HCT116 (cell line): ENCODE data around the gene CDH2. TPM values are rescaled to one million over a fixed set of nuclear protein-coding genes. Genes with fewer than 3 reads are reported as not detected.

ENCODE experiments used
- ATAC-seq: fragments of 200-7000 bp; cut with Tn5 transposase; 2 replicates; pipeline ENCODE4 v1.9.1; 2020; ENCODE audit warnings: mild to moderate bottlenecking, moderate library complexity
- BruUV-seq: library from RNA; stranded (reverse); fragments of 400-500 nt; replicated peaks from 2 replicates; lab custom pipeline; 2021; lab: Mats Ljungman, UMichigan
- CTCF ChIA-PET: fragments of 300-600 bp; sonication (Branson Sonifier 250); formaldehyde crosslinking; loops from one replicate; lab custom pipeline; 2021; ENCODE audit warnings: antibody characterized with exemption; lab: Charles Lee
- POLR2A ChIA-PET: fragments of 300-600, 350-600 bp; sonication (Branson Sonifier 250); formaldehyde crosslinking; loops from one replicate; lab custom pipeline; 2021; ENCODE audit warnings: antibody characterized with exemption; lab: Charles Lee
- RAD21 ChIA-PET, 2 experiments: fragments of 300-600 bp; sonication (Branson Sonifier 250); formaldehyde crosslinking; loops; one replicate each; lab custom pipeline; 2023; ENCODE audit warnings: low total read pairs in 2 of 2; ENCODE audit not compliant: uncharacterized antibody in 2 of 2, unreplicated experiment in 2 of 2, low non-redundant PET in 1 of 2; lab: Charles Lee
- DNase-seq: peaks from one replicate; pipeline ENCODE4 v3.0.0-alpha.2; 2010; ENCODE audit warnings: low read depth, low spot score
- H2AFZ ChIP-seq: fragments of 200-600 bp; shearing (Covaris generic), sonication (generic); 2 replicates; pipeline ENCODE4 v1.6.1; 2017; ENCODE audit warnings: low read depth, mixed run types, mixed read lengths, antibody characterized with exemption, low read length; ENCODE audit not compliant: poor library complexity, severe bottlenecking
- H3K27ac ChIP-seq: 2 replicates; pipeline ENCODE4 v1.5.1; 2012; ENCODE audit warnings: low read depth, low read length
- H3K27me3 ChIP-seq: fragments of 200-600 bp; sonication (generic); 2 replicates; pipeline ENCODE4 v1.6.1; 2016; ENCODE audit warnings: mixed run types, low read length, mixed read lengths; ENCODE audit not compliant: insufficient read depth
- H3K36me3 ChIP-seq, 2 experiments: fragments of 200-500 bp in 1 of 2; fragments of 200-600 bp in 1 of 2; sonication (Bioruptor generic) in 1 of 2; sonication (generic) in 1 of 2; 2 replicates each; pipeline versions ENCODE4 v1.5.1 to v1.6.1; 2014 to 2016; ENCODE audit warnings: low read length in 2 of 2, inconsistent platforms in 1 of 2, mixed read lengths in 1 of 2, mixed run types in 1 of 2; ENCODE audit not compliant: insufficient read depth in 2 of 2, control insufficient read depth in 1 of 2
- H3K4me1 ChIP-seq, 2 experiments: fragments of 200-600 bp in 1 of 2; sonication (generic) in 1 of 2; 2 replicates each; pipeline versions ENCODE4 v1.5.1 to v1.6.1; 2012 to 2017; ENCODE audit warnings: low read length in 2 of 2, inconsistent platforms in 1 of 2, mild to moderate bottlenecking in 1 of 2, mixed read lengths in 1 of 2, mixed run types in 1 of 2, moderate library complexity in 1 of 2; ENCODE audit not compliant: insufficient read depth in 2 of 2, control insufficient read depth in 1 of 2
- H3K4me2 ChIP-seq: fragments of 200-600 bp; sonication (generic); 2 replicates; pipeline ENCODE4 v1.6.1; 2017; ENCODE audit warnings: mixed run types, low read length, mixed read lengths
- H3K4me3 ChIP-seq, 2 experiments: fragments of 200-600 bp in 1 of 2; sonication (generic) in 1 of 2; replicated peaks in 1 of 2; 2 replicates each; pipeline ENCODE4 v1.5.1; 2011 to 2016; ENCODE audit warnings: low read length in 2 of 2, control low read depth in 1 of 2, low read depth in 1 of 2, mild to moderate bottlenecking in 1 of 2, mixed read lengths in 1 of 2, mixed run types in 1 of 2
- H3K79me2 ChIP-seq: fragments of 200-600 bp; sonication (generic); 2 replicates; pipeline ENCODE4 v1.6.1; 2017; ENCODE audit warnings: mild to moderate bottlenecking, mixed run types, low read length, moderate library complexity, mixed read lengths; ENCODE audit not compliant: insufficient read depth
- H3K9ac ChIP-seq: fragments of 200-600 bp; sonication (generic); 2 replicates; pipeline ENCODE4 v1.6.1; 2016; ENCODE audit warnings: low read length, mixed read lengths
- H3K9me2 ChIP-seq: fragments of 200-600 bp; sonication (generic), shearing (Covaris generic); 2 replicates; pipeline ENCODE4 v1.6.1; 2017; ENCODE audit warnings: mixed run types, mild to moderate bottlenecking, moderate library complexity; ENCODE audit not compliant: insufficient read depth
- H3K9me3 ChIP-seq, 2 experiments: fragments of 200-500 bp in 1 of 2; fragments of 200-600 bp in 1 of 2; sonication (Bioruptor generic) in 1 of 2; sonication (generic) in 1 of 2; 2 replicates each; pipeline ENCODE4 v1.6.1; 2014 to 2017; ENCODE audit warnings: low read length in 2 of 2, mixed read lengths in 2 of 2, inconsistent platforms in 1 of 2, low read depth in 1 of 2, mild to moderate bottlenecking in 1 of 2, mixed run types in 1 of 2, moderate library complexity in 1 of 2; ENCODE audit not compliant: control insufficient read depth in 1 of 2, insufficient read depth in 1 of 2
- H4K20me1 ChIP-seq: fragments of 200-600 bp; sonication (generic), shearing (Covaris generic); 2 replicates; pipeline ENCODE4 v1.6.1; 2017; ENCODE audit warnings: mixed run types, mild to moderate bottlenecking, moderate library complexity; ENCODE audit not compliant: insufficient read depth
- ATF3 ChIP-seq: IDR thresholded peaks from 2 replicates; pipeline ENCODE4 v1.6.1; 2012
- CTCF ChIP-seq, 3 experiments: fragments of 200-600 bp in 1 of 3; sonication (generic) in 1 of 3; IDR thresholded peaks in 2 of 3; conservative IDR thresholded peaks in 1 of 3; 2 replicates each; pipeline ENCODE4 v1.5.1; 2012 to 2017; ENCODE audit warnings: low read depth in 2 of 3, low read length in 2 of 3, antibody characterized with exemption in 1 of 3, borderline replicate concordance in 1 of 3, control low read depth in 1 of 3, mild to moderate bottlenecking in 1 of 3, mixed read lengths in 1 of 3, mixed run types in 1 of 3, moderate library complexity in 1 of 3; ENCODE audit not compliant: insufficient read depth in 1 of 3
- EZH2 ChIP-seq: fragments of 200-600 bp; sonication (generic); IDR thresholded peaks from 2 replicates; pipeline ENCODE4 v1.6.1; 2017; ENCODE audit warnings: antibody characterized with exemption, mixed run types
- EZH2phosphoT487 ChIP-seq: fragments of 200-600 bp; IDR thresholded peaks from 2 replicates; pipeline ENCODE4 v1.6.1; 2018; ENCODE audit warnings: antibody characterized with exemption, borderline replicate concordance
- FOSL1 ChIP-seq: IDR thresholded peaks from 2 replicates; pipeline ENCODE4 v1.6.1; 2012; ENCODE audit warnings: low read depth
- JUND ChIP-seq: IDR thresholded peaks from 2 replicates; pipeline ENCODE4 v1.6.1; 2012
- RAD21 ChIP-seq: IDR thresholded peaks from 2 replicates; pipeline ENCODE4 v1.6.1; 2012; ENCODE audit warnings: low read depth, mild to moderate bottlenecking
- REST ChIP-seq: IDR thresholded peaks from 2 replicates; pipeline ENCODE4 v1.6.1; 2012; ENCODE audit warnings: low read depth
- SP1 ChIP-seq: IDR thresholded peaks from 2 replicates; pipeline ENCODE4 v1.6.1; 2012; ENCODE audit warnings: low read depth
- TCF7L2 ChIP-seq: IDR thresholded peaks from 2 replicates; pipeline ENCODE4 v1.7.0; 2011; ENCODE audit warnings: borderline replicate concordance, inconsistent platforms; ENCODE audit not compliant: insufficient read depth, insufficient read length; ENCODE audit errors: extremely low read depth
- ZBTB33 ChIP-seq: IDR thresholded peaks from 2 replicates; pipeline ENCODE4 v1.6.1; 2011; ENCODE audit warnings: mild to moderate bottlenecking, low read length, moderate library complexity; ENCODE audit not compliant: insufficient replicate concordance; ENCODE audit errors: extremely low read depth
- intact Hi-C: fragments of 100-400 bp; cut with micrococcal nuclease; formaldehyde crosslinking; loops from 2 replicates; pipeline ENCODE4 v1.10.0; 2022
- total RNA-seq: library from RNA; stranded (reverse); gene quantifications from one replicate; pipeline ENCODE4 v1.2.1, GENCODE V29; 2021; ENCODE audit not compliant: unreplicated experiment

CDH2 gene
- total RNA-seq, 1 experiment from 2014 or later: 0.15 TPM

GRCh38 chr18:27983780-27984179 is 193.2 kb downstream of the CDH2 start:
- ChIA-PET POLR2A (no interaction called here), RAD21 (no interaction called here), CTCF (no interaction called here)
- no peak overlapping the region for H3K9ac ChIP-seq
- no peaks in the 10 kb centered on the region for H3K9me2 ChIP-seq
- H3K4me3 ChIP-seq: no peak overlapping the region
- H3K4me2 ChIP-seq: no peak overlapping the region
- H3K9me3 ChIP-seq: no peaks in the 10 kb centered on the region
- no peak for ATAC-seq
- intact Hi-C loops: no loop called here
- no peaks in the 10 kb centered on the region for H3K36me3 ChIP-seq
- no peaks in the 10 kb centered on the region for H4K20me1 ChIP-seq
- BruUV-seq: no TSS peak
- H3K79me2 ChIP-seq: no peaks in the 10 kb centered on the region
- H3K4me1 ChIP-seq: no peaks in the 10 kb centered on the region
- no peak overlapping the region for H3K27ac ChIP-seq
- no peaks in the 10 kb centered on the region for H3K27me3 ChIP-seq
- TF ChIP-seq RAD21 (no peak), SP1 (no peak), TCF7L2 (no peak), EZH2 (no peak), FOSL1 (no peak), EZH2phosphoT487 (no peak), CTCF (IDR thresholded peaks at IDR 0.05 in 2 of 3, conservative IDR thresholded peaks at IDR 0.05 in 1 of 3; ENCODE audit: borderline replicate concordance in 1 of 3, insufficient read depth in 1 of 3, low read depth in 2 of 3, low read length in 2 of 3) (no peak), JUND (no peak), ATF3 (no peak), REST (no peak), ZBTB33 (no peak)
- H2AFZ ChIP-seq: no peak overlapping the region
- no peak for DNase-seq
